ENCODE measurements around the gene RGP1. TPM values are rescaled to one million over a fixed set of nuclear protein-coding genes. Genes with fewer than 3 reads are reported as not detected.
A peak's percentile ranks its signal among the peaks of the same experiment; 100 is the strongest.

The RGP1 gene
- total and polyA plus RNA-seq, 9 of the 15 experiments (the other 6 are each of a cell fraction or from before 2014, with no cell fraction given), result 0.42 to 13.8 (median 6.7) TPM

- TF ChIP-seq ZNF318 (IDR thresholded peaks at IDR 0.05; ENCODE audit: borderline replicate concordance in 1 of 2, low read depth in 1 of 2) (0 out of 4 replicates have a peak, but pooled peaks of 1 of the 2 experiments have one; percentile 20), STAT5A (IDR thresholded peaks at IDR 0.05; ENCODE audit: borderline replicate concordance, low read length) (peak; percentile 73; the same call in 1 of the 2 replicates), KLF13 (tag; IDR thresholded peaks at IDR 0.05; ENCODE audit: borderline replicate concordance, low read depth) (no peak), NCOR1 (IDR thresholded peaks at IDR 0.05) (peak; percentile 96), MECOM (CRISPR knock-in tag; IDR thresholded peaks at IDR 0.05) (peak; percentile 82; the same call in 1 of the 2 replicates), NR4A1 (CRISPR knock-in tag; IDR thresholded peaks at IDR 0.05) (no peak), NR4A1 (tag; IDR thresholded peaks at IDR 0.05) (0 out of 2 replicates have a peak, but pooled peaks have one; percentile 15), ZKSCAN1 (IDR thresholded peaks at IDR 0.05; ENCODE audit: low read depth, low read length) (no peak), MXD1 (CRISPR knock-in tag; IDR thresholded peaks at IDR 0.05; ENCODE audit: borderline replicate concordance, poor library complexity, severe bottlenecking) (no peak), EWSR1 (IDR thresholded peaks at IDR 0.05; ENCODE audit: borderline replicate concordance, low read depth, partially characterized antibody) (no peak), SMAD4 (CRISPR knock-in tag; conservative IDR thresholded peaks at IDR 0.05) (peak; percentile 37; the same call in 1 of the 2 replicates), RCOR1 (IDR thresholded peaks at IDR 0.05; ENCODE audit: borderline replicate concordance in 1 of 2, low read depth in 2 of 2, low read length in 2 of 2) (peak; percentile 47 to 90; a peak in 3 of 4 replicates), RBFOX2 (IDR thresholded peaks at IDR 0.05; ENCODE audit: low read depth, low read length) (peak; percentile 65), SNRNP70 (optimal IDR thresholded peaks at IDR 0.05; ENCODE audit: low read depth, low read length) (no peak), ARID1B (IDR thresholded peaks at IDR 0.05) (peak; percentile 97), NRF1 (conservative IDR thresholded peaks at IDR 0.05 in 1 of 2, IDR thresholded peaks at IDR 0.05 in 1 of 2) (no peak), CHD1 (IDR thresholded peaks at IDR 0.05; ENCODE audit: low read length) (peak; percentile 25), ZNF444 (CRISPR knock-in tag; IDR thresholded peaks at IDR 0.05) (0 out of 2 replicates have a peak, but pooled peaks have one; percentile 56)
Observed at GRCh38 chr9:35728041-35728971, 20.8 kb upstream of the RGP1 start (continued).
